Neural cell (in vitro differentiated cells): ENCODE data around the gene RENBP. TPM values are rescaled to one million over a fixed set of nuclear protein-coding genes. Genes with fewer than 3 reads are reported as not detected.

Experiments
- H2AFZ ChIP-seq: fragments of 200-600, 300-800 bp; sonication (generic), shearing (Covaris generic); 2 replicates; pipeline ENCODE4 v1.6.0; 2014; ENCODE audit warnings: low read depth, mild to moderate bottlenecking, antibody characterized with exemption, low read length, moderate library complexity
- H3F3A ChIP-seq: fragments of 200-600 bp; shearing (Covaris generic); 2 replicates; pipeline ENCODE4 v1.6.1; 2016; ENCODE audit warnings: mild to moderate bottlenecking, moderate library complexity, mixed read lengths, antibody characterized with exemption, low read length; ENCODE audit not compliant: insufficient read depth, poor library complexity, severe bottlenecking
- H3K27ac ChIP-seq: fragments of 200-600, 300-800 bp; sonication (generic), shearing (Covaris generic); 2 replicates; pipeline ENCODE4 v1.5.1; 2014; ENCODE audit warnings: mild to moderate bottlenecking, low read length, moderate library complexity
- H3K27me3 ChIP-seq: fragments of 300-800, 200-600 bp; sonication (generic), shearing (Covaris generic); 2 replicates; pipeline ENCODE4 v1.6.0; 2014; ENCODE audit warnings: mild to moderate bottlenecking, low read depth, low read length, moderate library complexity; ENCODE audit not compliant: insufficient read depth
- H3K36me3 ChIP-seq: fragments of 300-800, 200-600 bp; sonication (generic), shearing (Covaris generic); 2 replicates; pipeline ENCODE4 v1.5.1; 2014; ENCODE audit warnings: mild to moderate bottlenecking, antibody characterized with exemption, low read length, moderate library complexity; ENCODE audit not compliant: insufficient read depth
- H3K4me2 ChIP-seq: fragments of 300-800, 200-600 bp; sonication (generic), shearing (Covaris generic); 2 replicates; pipeline ENCODE4 v1.6.0; 2014; ENCODE audit warnings: mild to moderate bottlenecking, low read length
- H3K4me3 ChIP-seq: fragments of 300-800, 200-600 bp; sonication (generic), shearing (Covaris generic); 2 replicates; pipeline ENCODE4 v1.5.1; 2014; ENCODE audit warnings: mild to moderate bottlenecking, low read length, moderate library complexity
- H3K79me2 ChIP-seq: fragments of 200-600 bp; shearing (Covaris generic); replicated peaks from 2 replicates; pipeline ENCODE4 v1.6.0; 2014; ENCODE audit warnings: mild to moderate bottlenecking, low read length, moderate library complexity; ENCODE audit not compliant: insufficient read depth
- H3K9ac ChIP-seq: fragments of 300-800, 200-600 bp; sonication (generic), shearing (Covaris generic); 2 replicates; pipeline ENCODE4 v1.6.1; 2016; ENCODE audit warnings: mild to moderate bottlenecking, low read length, mixed read lengths
- H3K9me2 ChIP-seq: fragments of 200-600 bp; shearing (Covaris generic); 2 replicates; pipeline ENCODE4 v1.6.1; 2016; ENCODE audit warnings: mild to moderate bottlenecking, low read length, mixed read lengths; ENCODE audit not compliant: insufficient read depth
- H3K9me3 ChIP-seq: fragments of 200-600, 300-800 bp; sonication (generic), shearing (Covaris generic); 2 replicates; pipeline ENCODE4 v1.6.1; 2016; ENCODE audit warnings: mild to moderate bottlenecking, mixed run types, low read length, moderate library complexity, mixed read lengths
- H4K20me1 ChIP-seq: fragments of 200-600 bp; shearing (Covaris generic); 2 replicates; pipeline ENCODE4 v1.6.1; 2016; ENCODE audit warnings: mild to moderate bottlenecking, mixed run types; ENCODE audit not compliant: insufficient read depth
- EP300 ChIP-seq: fragments of 450-650 bp; conservative IDR thresholded peaks from 2 replicates; pipeline ENCODE4 v1.6.1; 2014; ENCODE audit warnings: antibody characterized with exemption, mild to moderate bottlenecking, moderate library complexity; ENCODE audit not compliant: poor library complexity, severe bottlenecking
- EZH2 ChIP-seq: fragments of 200-600, 300-800 bp; shearing (Covaris generic), sonication (generic); IDR thresholded peaks from 2 replicates; pipeline ENCODE4 v1.6.1; 2014; ENCODE audit warnings: antibody characterized with exemption, low read length, borderline replicate concordance, mild to moderate bottlenecking; ENCODE audit not compliant: insufficient read depth, poor library complexity, severe bottlenecking
- MXI1 ChIP-seq: fragments of 450-650 bp; conservative IDR thresholded peaks from 2 replicates; pipeline ENCODE4 v1.6.1; 2014; ENCODE audit warnings: antibody characterized with exemption, mild to moderate bottlenecking; ENCODE audit not compliant: poor library complexity, severe bottlenecking
- POLR2AphosphoS5 ChIP-seq: IDR thresholded peaks from 2 replicates; pipeline ENCODE4 v1.6.1; 2012
- RAD21 ChIP-seq: fragments of 450-650 bp; conservative IDR thresholded peaks from 2 replicates; pipeline ENCODE4 v1.6.1; 2014; ENCODE audit warnings: antibody characterized with exemption, mild to moderate bottlenecking, moderate library complexity
- SMC3 ChIP-seq: fragments of 450-650 bp; conservative IDR thresholded peaks from 2 replicates; pipeline ENCODE4 v1.6.1; 2014; ENCODE audit warnings: antibody characterized with exemption, mild to moderate bottlenecking, moderate library complexity; ENCODE audit not compliant: poor library complexity
- TAF1 ChIP-seq: IDR thresholded peaks from 2 replicates; pipeline ENCODE4 v1.6.1; 2012; ENCODE audit warnings: low read depth
- polyA plus RNA-seq: library from polyadenylated mRNA; depleted of rRNA; stranded (reverse); fragments of >200 nt; gene quantifications from 2 replicates; pipeline ENCODE4 v1.2.3, GENCODE V29; 2014
- TF ChIP-seq, protein P1 (sequence below): IDR thresholded peaks from 2 replicates; pipeline ENCODE4 v1.6.1; 2012; ENCODE audit warnings: borderline replicate concordance
- TF ChIP-seq, protein P2 (sequence below): fragments of 450-650 bp; IDR thresholded peaks from 2 replicates; pipeline ENCODE4 v1.5.1; 2014; ENCODE audit warnings: antibody characterized with exemption, mild to moderate bottlenecking, moderate library complexity; ENCODE audit not compliant: poor library complexity, severe bottlenecking

The RENBP gene
- polyA plus RNA-seq, 1 donor from 2014 or later: 0.89 TPM

DNA sequence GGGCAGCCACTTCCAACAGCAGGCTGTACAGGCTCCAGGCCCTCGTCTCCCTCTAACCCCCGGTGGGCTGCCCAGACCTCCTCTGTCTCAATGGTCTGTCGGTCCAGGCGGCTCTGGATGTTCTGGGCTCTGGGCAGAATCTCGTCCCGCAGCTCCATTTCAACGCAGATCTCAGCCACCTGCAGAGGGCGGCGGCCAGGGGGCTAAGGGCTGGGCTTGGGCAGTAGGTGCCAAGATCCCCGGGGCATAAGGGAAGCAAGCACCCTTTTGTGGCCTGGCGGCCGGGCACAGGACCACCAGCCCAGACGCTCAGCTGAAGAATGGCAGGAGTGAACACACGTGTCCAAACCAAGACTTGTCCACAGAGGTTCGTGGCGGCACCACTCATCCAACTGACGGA, 30.7 kb downstream of the RENBP start:
- no peak overlapping the region for H2AFZ ChIP-seq
- no peak overlapping the region for H3K4me2 ChIP-seq
- no peaks in the 10 kb centered on the region for H3K27me3 ChIP-seq
- no peaks in the 10 kb centered on the region for H4K20me1 ChIP-seq
- no peaks in the 10 kb centered on the region for H3K36me3 ChIP-seq
- no peak overlapping the region for H3K27ac ChIP-seq
- no peak overlapping the region for H3K4me3 ChIP-seq
- H3K9ac ChIP-seq: no peak overlapping the region
- no peaks in the 10 kb centered on the region for H3F3A ChIP-seq
- no peaks in the 10 kb centered on the region for H3K9me2 ChIP-seq
- H3K9me3 ChIP-seq: no peaks in the 10 kb centered on the region
- TF ChIP-seq, protein P1, sequence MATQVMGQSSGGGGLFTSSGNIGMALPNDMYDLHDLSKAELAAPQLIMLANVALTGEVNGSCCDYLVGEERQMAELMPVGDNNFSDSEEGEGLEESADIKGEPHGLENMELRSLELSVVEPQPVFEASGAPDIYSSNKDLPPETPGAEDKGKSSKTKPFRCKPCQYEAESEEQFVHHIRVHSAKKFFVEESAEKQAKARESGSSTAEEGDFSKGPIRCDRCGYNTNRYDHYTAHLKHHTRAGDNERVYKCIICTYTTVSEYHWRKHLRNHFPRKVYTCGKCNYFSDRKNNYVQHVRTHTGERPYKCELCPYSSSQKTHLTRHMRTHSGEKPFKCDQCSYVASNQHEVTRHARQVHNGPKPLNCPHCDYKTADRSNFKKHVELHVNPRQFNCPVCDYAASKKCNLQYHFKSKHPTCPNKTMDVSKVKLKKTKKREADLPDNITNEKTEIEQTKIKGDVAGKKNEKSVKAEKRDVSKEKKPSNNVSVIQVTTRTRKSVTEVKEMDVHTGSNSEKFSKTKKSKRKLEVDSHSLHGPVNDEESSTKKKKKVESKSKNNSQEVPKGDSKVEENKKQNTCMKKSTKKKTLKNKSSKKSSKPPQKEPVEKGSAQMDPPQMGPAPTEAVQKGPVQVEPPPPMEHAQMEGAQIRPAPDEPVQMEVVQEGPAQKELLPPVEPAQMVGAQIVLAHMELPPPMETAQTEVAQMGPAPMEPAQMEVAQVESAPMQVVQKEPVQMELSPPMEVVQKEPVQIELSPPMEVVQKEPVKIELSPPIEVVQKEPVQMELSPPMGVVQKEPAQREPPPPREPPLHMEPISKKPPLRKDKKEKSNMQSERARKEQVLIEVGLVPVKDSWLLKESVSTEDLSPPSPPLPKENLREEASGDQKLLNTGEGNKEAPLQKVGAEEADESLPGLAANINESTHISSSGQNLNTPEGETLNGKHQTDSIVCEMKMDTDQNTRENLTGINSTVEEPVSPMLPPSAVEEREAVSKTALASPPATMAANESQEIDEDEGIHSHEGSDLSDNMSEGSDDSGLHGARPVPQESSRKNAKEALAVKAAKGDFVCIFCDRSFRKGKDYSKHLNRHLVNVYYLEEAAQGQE: no peak
- no peak for TF ChIP-seq SMC3
- no peak for TF ChIP-seq EZH2
- TF ChIP-seq POLR2AphosphoS5: no peak
- TF ChIP-seq TAF1: no peak
- H3K79me2 ChIP-seq: no peaks in the 10 kb centered on the region

DNA sequence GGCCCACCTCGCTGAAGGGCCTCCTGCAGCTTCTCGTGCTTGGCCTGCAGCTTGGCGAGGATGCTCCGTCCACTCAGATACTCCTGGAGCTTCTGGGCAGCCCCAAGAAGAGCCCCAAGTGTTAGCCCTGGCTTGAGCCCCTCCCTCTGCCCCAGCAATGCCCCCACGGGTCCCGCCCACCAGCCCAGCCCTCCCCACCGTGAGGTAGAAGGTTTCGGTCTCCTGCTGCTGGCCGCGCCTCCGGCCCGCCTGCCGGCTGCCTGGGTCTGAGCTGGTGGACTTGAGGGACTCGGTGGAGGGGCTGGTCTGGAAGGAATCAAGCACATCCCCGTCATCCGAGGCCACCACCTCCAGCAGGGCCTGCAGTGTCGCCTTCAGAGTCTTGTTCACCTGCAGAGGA, 31.2 kb downstream of the RENBP start:
- no peaks in the 10 kb centered on the region for H3K9me3 ChIP-seq
- no peak overlapping the region for H3K4me2 ChIP-seq
- no peaks in the 10 kb centered on the region for H3K9me2 ChIP-seq
- no peaks in the 10 kb centered on the region for H3K36me3 ChIP-seq
- H3K27ac ChIP-seq: no peak overlapping the region
- H3K4me3 ChIP-seq: no peak overlapping the region
- no peak overlapping the region for H2AFZ ChIP-seq
- no peaks in the 10 kb centered on the region for H3K79me2 ChIP-seq
- H3F3A ChIP-seq: no peaks in the 10 kb centered on the region
- H4K20me1 ChIP-seq: no peaks in the 10 kb centered on the region
- no peaks in the 10 kb centered on the region for H3K27me3 ChIP-seq
- TF ChIP-seq TAF1 (no peak), SMC3 (no peak), MXI1 (no peak), RAD21 (no peak), EZH2 (no peak), POLR2AphosphoS5 (no peak), EP300 (no peak)
- TF ChIP-seq, protein P2, sequence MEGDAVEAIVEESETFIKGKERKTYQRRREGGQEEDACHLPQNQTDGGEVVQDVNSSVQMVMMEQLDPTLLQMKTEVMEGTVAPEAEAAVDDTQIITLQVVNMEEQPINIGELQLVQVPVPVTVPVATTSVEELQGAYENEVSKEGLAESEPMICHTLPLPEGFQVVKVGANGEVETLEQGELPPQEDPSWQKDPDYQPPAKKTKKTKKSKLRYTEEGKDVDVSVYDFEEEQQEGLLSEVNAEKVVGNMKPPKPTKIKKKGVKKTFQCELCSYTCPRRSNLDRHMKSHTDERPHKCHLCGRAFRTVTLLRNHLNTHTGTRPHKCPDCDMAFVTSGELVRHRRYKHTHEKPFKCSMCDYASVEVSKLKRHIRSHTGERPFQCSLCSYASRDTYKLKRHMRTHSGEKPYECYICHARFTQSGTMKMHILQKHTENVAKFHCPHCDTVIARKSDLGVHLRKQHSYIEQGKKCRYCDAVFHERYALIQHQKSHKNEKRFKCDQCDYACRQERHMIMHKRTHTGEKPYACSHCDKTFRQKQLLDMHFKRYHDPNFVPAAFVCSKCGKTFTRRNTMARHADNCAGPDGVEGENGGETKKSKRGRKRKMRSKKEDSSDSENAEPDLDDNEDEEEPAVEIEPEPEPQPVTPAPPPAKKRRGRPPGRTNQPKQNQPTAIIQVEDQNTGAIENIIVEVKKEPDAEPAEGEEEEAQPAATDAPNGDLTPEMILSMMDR: no peak
- TF ChIP-seq, protein P1: no peak
- no peak overlapping the region for H3K9ac ChIP-seq
